ENCODE results near the gene CAPN15.
A peak's percentile ranks its signal among the peaks of the same experiment; 100 is the strongest.

The CAPN15 gene

DNA sequence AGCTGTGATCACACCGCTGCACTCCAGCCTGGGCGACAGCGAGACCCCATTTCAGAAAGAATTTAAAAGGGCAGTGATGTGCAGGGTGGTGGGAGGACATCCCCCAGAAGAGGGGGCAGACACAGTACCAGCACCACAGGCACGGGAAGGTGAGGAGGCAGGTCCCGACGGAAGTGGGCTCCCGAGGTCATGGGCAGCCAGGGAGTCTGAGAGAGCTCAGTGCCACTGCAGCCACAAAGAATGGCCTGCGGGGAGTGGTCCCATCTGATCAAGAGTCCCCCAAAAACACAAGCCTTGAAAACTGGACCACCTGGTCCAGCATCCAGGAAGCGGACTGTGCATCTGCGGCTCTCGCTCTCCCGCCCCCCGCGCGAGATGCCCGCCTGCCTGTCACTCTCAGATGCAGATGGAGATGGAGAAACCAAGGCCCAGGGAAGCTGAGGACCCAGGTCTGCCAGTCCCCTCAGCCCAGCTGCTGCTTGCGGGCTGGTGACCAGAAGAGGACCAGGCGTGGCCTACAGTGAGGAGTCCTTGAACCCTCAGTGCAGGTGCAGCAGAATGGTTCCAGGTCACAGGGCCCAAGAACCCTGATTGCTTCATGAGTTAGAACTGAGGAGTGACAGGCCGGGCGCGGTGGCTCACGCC, 4.3 kb upstream of the CAPN15 start:
- no peak for DNase-seq (ENCODE audit: low read depth, low spot score)
- H3K4me3 ChIP-seq (ENCODE audit: low read length), result no peak overlapping the region

DNA sequence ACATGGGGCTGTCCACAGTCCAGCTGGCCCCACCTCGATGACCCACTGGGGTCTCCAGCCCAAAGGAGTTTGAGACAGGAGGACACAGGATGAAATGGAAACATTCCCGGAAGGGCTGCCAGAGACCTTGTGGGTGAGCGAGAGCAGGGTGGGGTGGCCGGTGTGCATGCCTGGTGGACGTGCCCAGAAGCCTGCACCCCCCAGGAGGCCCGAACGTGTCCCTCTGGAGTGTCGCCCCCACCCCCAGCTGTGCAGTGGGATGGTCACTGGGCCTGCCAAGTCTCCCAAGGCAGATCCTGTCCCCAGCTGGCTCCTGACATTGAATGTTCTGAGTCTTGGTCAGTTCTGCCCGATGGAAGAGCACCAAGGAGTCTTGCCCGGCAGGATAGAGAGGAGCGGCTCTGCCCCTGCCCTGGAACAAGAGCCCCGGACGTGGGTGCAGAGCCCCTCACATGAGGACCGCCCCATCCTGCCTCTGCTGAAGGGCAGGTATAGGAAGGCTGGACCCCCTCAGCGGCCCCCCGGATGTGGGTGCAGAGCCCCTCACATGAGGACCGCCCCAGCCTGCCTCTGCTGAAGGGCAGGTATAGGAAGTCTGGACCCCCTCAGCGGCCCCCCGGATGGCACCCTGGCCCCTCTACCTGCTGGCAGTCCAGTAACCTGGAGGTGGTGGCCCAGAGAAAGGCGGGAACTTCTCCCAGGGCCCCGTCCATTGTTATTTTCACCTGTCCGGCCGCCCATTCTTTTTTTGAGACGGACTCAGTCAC, 3.1 kb upstream of the CAPN15 start:
- no peak for DNase-seq (ENCODE audit: low read depth, low spot score)
- no peak overlapping the region for H3K4me3 ChIP-seq (ENCODE audit: low read length)

- DNase-seq (ENCODE audit: low read depth, low spot score), result no peak
- no peak overlapping the region for H3K4me3 ChIP-seq (ENCODE audit: low read length)
Observed at GRCh38 chr16:525123-525519, 2.4 kb upstream of the CAPN15 start.

DNA sequence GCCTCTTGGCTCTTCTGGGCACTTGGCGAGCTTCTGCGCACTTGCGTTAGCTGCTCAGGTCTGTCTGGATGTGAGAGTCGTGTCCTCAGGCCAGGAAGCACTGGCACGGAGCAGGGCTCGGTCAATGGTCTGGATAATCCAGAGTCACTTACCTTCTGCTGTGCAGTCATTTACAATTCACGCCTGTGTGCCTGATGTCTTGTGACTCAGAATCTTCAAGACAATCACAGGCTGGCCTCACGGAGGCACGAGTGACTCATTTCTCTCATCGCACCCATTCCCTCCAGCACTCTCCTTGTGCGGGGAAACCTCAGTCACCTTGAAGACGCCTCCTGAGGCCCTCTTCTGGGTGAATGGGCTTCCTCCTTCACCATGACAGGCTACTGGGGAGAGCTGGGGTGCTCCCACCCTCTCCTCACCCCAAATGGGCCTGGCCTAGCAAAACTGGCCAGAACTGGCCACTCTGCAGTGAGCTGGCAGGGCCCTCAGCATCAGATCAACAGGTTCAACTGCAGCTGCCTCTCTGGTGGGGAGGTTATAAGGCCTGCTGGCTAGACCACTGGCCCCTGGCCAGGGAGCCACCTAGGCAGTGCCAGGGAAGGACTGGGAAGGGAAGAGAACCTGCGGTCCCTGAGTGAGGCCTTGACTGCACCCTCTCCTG, 1.9 kb upstream of the CAPN15 start:
- peak overlapping the region; percentile 79 for H3K4me3 ChIP-seq (ENCODE audit: low read length)
- DNase-seq (ENCODE audit: low read depth, low spot score), result peak; percentile 16

DNA sequence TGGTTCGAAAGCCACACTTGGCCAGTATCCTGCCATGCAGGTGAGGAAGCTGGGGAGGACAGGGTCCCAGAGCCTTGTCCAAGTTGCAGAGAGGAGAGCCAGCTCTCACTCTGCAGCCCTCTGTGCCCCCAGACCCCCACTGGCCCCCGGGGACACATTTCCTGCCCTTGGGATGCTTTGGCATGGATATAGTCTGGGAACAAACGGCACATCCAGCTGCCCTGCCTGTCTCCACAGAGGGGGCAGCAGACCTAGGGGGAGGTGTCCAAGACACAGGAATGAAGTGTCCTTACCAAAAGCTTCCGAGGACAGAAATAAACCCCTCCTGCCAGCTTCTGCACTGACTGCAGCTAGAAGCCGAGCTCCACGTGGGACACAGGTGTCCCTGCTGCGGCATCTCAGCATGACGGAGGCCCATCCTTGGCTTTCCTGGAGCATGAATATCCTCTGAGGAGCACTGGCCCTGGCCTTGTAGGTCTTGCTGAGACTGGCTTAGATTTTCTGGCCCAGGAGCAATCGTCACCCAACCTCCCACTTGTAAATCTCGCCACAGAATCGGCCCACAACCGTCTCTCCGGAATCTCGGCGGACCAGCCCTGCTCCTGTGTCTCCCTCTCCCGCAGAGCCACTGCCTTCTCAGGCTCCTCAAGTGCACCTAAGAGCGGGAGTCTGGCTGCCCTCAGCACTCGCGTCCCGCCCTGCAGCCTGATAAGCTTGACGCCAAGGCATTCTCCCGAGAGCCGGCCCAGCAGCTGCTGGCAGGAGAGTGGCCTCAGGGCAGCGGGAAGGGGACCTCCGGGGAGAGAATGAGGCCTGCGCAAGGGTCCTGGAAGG, 1.1 kb upstream of the CAPN15 start:
- no peak for DNase-seq (ENCODE audit: low read depth, low spot score)
- H3K4me3 ChIP-seq (ENCODE audit: low read length), result peak overlapping the region; percentile 79

GRCh38 chr16:528111-529011, 849 bp downstream of the CAPN15 start:
- no peak for DNase-seq (ENCODE audit: low read depth, low spot score)
- peak overlapping the region; percentile 67 for H3K4me3 ChIP-seq (ENCODE audit: low read length)

- DNase-seq (ENCODE audit: low read depth, low spot score), result peak; percentile 33
- peak overlapping the region; percentile 67 for H3K4me3 ChIP-seq (ENCODE audit: low read length)
Observed at GRCh38 chr16:529012-529575, 1.6 kb downstream of the CAPN15 start.

GRCh38 chr16:530111-530817, 2.8 kb downstream of the CAPN15 start:
- no peak for DNase-seq (ENCODE audit: low read depth, low spot score)
- no peak overlapping the region for H3K4me3 ChIP-seq (ENCODE audit: low read length)

GRCh38 chr16:531494-532125, 4.1 kb downstream of the CAPN15 start:
- no peak for DNase-seq (ENCODE audit: low read depth, low spot score)
- no peak overlapping the region for H3K4me3 ChIP-seq (ENCODE audit: low read length)

DNA sequence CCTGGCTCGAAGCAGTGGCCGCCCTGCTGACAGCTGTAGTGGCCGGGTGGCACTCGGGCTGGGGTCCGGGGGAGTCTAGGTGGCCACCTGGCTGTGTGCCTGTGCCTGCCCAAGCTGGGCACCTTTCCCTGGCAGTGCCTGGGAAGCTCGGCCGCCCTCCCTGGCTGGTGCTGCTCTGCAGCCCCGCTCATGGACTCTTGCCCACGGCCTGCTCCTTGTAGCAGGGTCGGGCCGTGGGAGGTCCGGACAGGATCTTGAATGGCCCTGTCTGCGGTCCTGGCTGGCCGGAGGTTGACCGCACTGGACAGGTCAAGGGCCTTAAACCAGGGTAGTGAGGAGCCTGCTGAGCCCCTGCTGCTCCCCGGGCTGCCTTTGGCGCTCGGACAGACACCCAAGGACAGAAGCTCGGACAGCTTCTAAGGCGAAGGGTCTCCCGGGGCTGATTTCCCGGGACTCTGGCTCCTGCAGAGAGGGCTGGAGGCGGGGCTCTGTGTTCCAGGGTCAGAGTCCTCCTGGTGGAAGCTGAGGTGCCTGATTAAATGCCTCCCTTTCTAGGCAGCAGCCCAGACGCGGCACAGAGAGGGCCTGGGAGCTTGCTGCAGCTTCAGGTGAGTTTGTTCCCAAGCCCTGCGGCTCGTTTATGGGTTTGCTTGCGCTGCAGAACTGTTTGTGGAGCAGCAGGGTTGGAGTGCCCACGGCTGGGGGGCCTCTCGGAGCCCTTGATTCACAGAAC, 6.0 kb downstream of the CAPN15 start:
- H3K4me3 ChIP-seq (ENCODE audit: low read length), result no peak overlapping the region

GRCh38 chr16:534135-534534, 6.6 kb downstream of the CAPN15 start:
- no peak for DNase-seq (ENCODE audit: low read depth, low spot score)
- H3K4me3 ChIP-seq (ENCODE audit: low read length), result no peak overlapping the region

More for the DNA sequence above, 6.0 kb downstream of the CAPN15 start:
- DNase-seq (ENCODE audit: low read depth, low spot score), result no peak

- DNase-seq (ENCODE audit: low read depth, low spot score), result no peak
- no peak overlapping the region for H3K4me3 ChIP-seq (ENCODE audit: low read length)
Observed at GRCh38 chr16:534856-535445, 7.4 kb downstream of the CAPN15 start.

DNA sequence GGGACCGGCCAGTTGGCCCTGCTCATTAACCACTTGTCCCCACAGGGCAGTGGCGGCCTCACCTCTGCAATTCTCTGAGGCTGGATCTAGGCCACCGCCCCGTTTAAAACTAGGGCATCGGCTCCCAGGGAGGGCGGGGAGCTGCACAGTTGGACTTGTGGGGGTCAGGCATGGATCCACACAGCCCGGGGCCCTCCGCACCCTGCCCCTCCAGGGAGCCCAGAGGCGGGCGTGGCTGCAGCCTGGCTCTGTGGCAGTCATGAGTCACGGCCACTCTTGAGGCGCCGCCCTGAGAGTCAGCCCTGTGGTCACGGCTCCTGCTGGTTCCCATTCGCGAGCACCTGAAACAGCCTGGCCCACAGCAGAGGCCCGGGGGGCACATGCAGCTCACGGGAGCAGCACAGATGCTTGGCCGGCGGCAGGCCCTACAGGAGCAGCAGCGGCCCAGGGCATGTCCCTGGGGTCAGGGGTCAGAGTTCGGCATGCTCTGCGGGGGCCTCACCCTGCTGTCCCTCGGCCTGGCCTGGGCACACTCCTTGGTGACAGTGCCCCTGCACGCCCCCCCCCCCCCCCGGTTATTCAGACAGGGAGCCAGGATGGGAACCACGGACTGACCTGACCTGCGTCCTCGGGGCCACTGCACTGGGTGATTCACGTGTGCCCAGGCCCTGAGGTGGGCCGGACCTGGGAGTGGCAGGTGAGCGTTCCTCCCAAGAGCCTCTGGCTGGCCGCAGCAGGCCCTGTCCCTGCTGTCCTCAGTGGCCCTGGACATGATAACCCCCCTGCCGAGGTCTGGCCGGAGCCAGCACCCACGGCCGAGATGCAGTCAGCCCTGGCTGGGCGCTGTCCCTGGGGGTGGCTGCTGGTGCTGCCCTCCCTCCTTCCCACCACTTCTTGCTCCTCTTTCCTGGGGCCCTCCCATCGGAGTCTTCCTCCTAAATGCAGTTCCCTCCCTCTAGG, 8.2 kb downstream of the CAPN15 start:
- DNase-seq (ENCODE audit: low read depth, low spot score), result no peak
- H3K4me3 ChIP-seq (ENCODE audit: low read length), result no peak overlapping the region

GRCh38 chr16:536746-537145, 9.2 kb downstream of the CAPN15 start:
- DNase-seq (ENCODE audit: low read depth, low spot score), result no peak
- no peak overlapping the region for H3K4me3 ChIP-seq (ENCODE audit: low read length)
